Activated CD4-positive, alpha-beta memory T cell treated with anti-CD3 and anti-CD28 coated beads for 36 hours (primary cell): Measurements from ENCODE around the gene TICRR. TPM values are rescaled to one million over a fixed set of nuclear protein-coding genes. Genes with fewer than 3 reads are reported as not detected.

Experiments used
- CTCF ChIA-PET: fragments of 350-600 bp; sonication (Branson Sonifier 250); formaldehyde crosslinking; loops from one replicate; lab custom pipeline; 2021; ENCODE audit warnings: antibody characterized with exemption, inconsistent platforms; lab: Charles Lee
- POLR2A ChIA-PET: fragments of 350-600 bp; sonication (Branson Sonifier 250); formaldehyde crosslinking; loops from one replicate; lab custom pipeline; 2021; ENCODE audit warnings: antibody characterized with exemption; lab: Charles Lee
- DNase-seq: peaks from one replicate; pipeline ENCODE4 v3.0.0-alpha.2; 2020
- H3K27ac Mint-ChIP-seq: one replicate; pipeline ENCODE4 v1.8.0; 2021; ENCODE audit warnings: mixed read lengths
- H3K27me3 Mint-ChIP-seq: one replicate; pipeline ENCODE4 v1.8.0; 2021; ENCODE audit warnings: mixed read lengths
- H3K36me3 Mint-ChIP-seq: one replicate; pipeline ENCODE4 v1.8.0; 2021; ENCODE audit warnings: mixed read lengths
- H3K4me1 Mint-ChIP-seq: one replicate; pipeline ENCODE4 v1.8.0; 2021; ENCODE audit warnings: low read depth, mixed read lengths
- H3K4me3 Mint-ChIP-seq: one replicate; pipeline ENCODE4 v1.8.0; 2021; ENCODE audit warnings: mild to moderate bottlenecking, mixed read lengths
- H3K9me3 Mint-ChIP-seq: one replicate; pipeline ENCODE4 v1.8.0; 2021; ENCODE audit warnings: mixed read lengths
- intact Hi-C: fragments of 100-400 bp; cut with micrococcal nuclease; formaldehyde crosslinking; loops from one replicate; pipeline ENCODE4 v1.15.1; 2023
- total RNA-seq, 2 experiments: library from RNA; stranded (reverse); gene quantifications; one replicate each; pipeline ENCODE4 v1.2.3, GENCODE V29; 2021

TICRR gene
- total RNA-seq, 2 experiments from 2014 or later, result 16.8 to 18.0 TPM

GRCh38 chr15:89632563-89633430 is 57.5 kb downstream of the TICRR start:
- Mint-ChIP-seq H3K9me3 (no peaks in the 10 kb centered on the region), H3K27me3 (no peaks in the 10 kb centered on the region), H3K4me1 (no peaks in the 10 kb centered on the region), H3K4me3 (no peak overlapping the region), H3K27ac (no peak overlapping the region), H3K36me3 (peaks cover 13% of the 10 kb centered on the region)
- DNase-seq, result no peak
- CTCF ChIA-PET, result no interaction called here
- POLR2A ChIA-PET, result no interaction called here
- intact Hi-C loops, result no loop called here

GRCh38 chr15:89633585-89633984 is 58.3 kb downstream of the TICRR start:
- Mint-ChIP-seq H3K4me1 (no peaks in the 10 kb centered on the region), H3K36me3 (peaks cover 11% of the 10 kb centered on the region), H3K9me3 (no peaks in the 10 kb centered on the region), H3K4me3 (no peak overlapping the region), H3K27ac (no peak overlapping the region), H3K27me3 (no peaks in the 10 kb centered on the region)
- ChIA-PET CTCF (no interaction called here), POLR2A (no interaction called here)
- intact Hi-C loops, result no loop called here
- no peak for DNase-seq

- CTCF ChIA-PET, result no interaction called here
- POLR2A ChIA-PET, result no interaction called here
- H3K27me3 Mint-ChIP-seq, result no peaks in the 10 kb centered on the region
- DNase-seq, result no peak
- no peaks in the 10 kb centered on the region for H3K9me3 Mint-ChIP-seq
- no peak overlapping the region for H3K27ac Mint-ChIP-seq
- H3K4me1 Mint-ChIP-seq, result no peaks in the 10 kb centered on the region
- no peak overlapping the region for H3K4me3 Mint-ChIP-seq
- intact Hi-C loops, result no loop called here
- no peaks in the 10 kb centered on the region for H3K36me3 Mint-ChIP-seq
Measured at GRCh38 chr15:89640245-89640644, 65.0 kb downstream of the TICRR start.

GRCh38 chr15:89641053-89641452 is 65.8 kb downstream of the TICRR start:
- H3K36me3 Mint-ChIP-seq, result no peaks in the 10 kb centered on the region
- H3K27me3 Mint-ChIP-seq, result no peaks in the 10 kb centered on the region
- POLR2A ChIA-PET, result no interaction called here
- H3K27ac Mint-ChIP-seq, result no peak overlapping the region
- H3K9me3 Mint-ChIP-seq, result no peaks in the 10 kb centered on the region
- intact Hi-C loops, result no loop called here
- H3K4me3 Mint-ChIP-seq, result no peak overlapping the region
- CTCF ChIA-PET, result interaction anchor here (0.5 kb wide), 1 partner anchor 147 kb away, joined by 3 read pairs; no protein-coding TSS in a partner anchor
- H3K4me1 Mint-ChIP-seq, result no peaks in the 10 kb centered on the region
- no peak for DNase-seq

GRCh38 chr15:89642106-89642505 is 66.8 kb downstream of the TICRR start:
- no peaks in the 10 kb centered on the region for H3K9me3 Mint-ChIP-seq
- H3K4me1 Mint-ChIP-seq, result no peaks in the 10 kb centered on the region
- H3K27me3 Mint-ChIP-seq, result peaks cover 2% of the 10 kb centered on the region
- H3K36me3 Mint-ChIP-seq, result no peaks in the 10 kb centered on the region
- no peak overlapping the region for H3K4me3 Mint-ChIP-seq
- intact Hi-C loops, result no loop called here
- DNase-seq, result no peak
- no peak overlapping the region for H3K27ac Mint-ChIP-seq
- ChIA-PET POLR2A (no interaction called here), CTCF (no interaction called here)

- Mint-ChIP-seq H3K27me3 (peaks cover 4% of the 10 kb centered on the region), H3K27ac (no peak overlapping the region), H3K9me3 (no peaks in the 10 kb centered on the region), H3K4me1 (no peaks in the 10 kb centered on the region), H3K36me3 (no peaks in the 10 kb centered on the region), H3K4me3 (no peak overlapping the region)
- intact Hi-C loops, result no loop called here
- ChIA-PET CTCF (interaction anchor here (1.1 kb wide), 1 partner anchor 28 kb away, joined by 3 read pairs; no protein-coding TSS in a partner anchor), POLR2A (no interaction called here)
- DNase-seq, result no peak
Measured at GRCh38 chr15:89645680-89646079, 70.4 kb downstream of the TICRR start.

- Mint-ChIP-seq H3K4me1 (no peaks in the 10 kb centered on the region), H3K27ac (no peak overlapping the region), H3K4me3 (no peak overlapping the region), H3K9me3 (no peaks in the 10 kb centered on the region), H3K36me3 (no peaks in the 10 kb centered on the region), H3K27me3 (peaks cover 4% of the 10 kb centered on the region)
- intact Hi-C loops, result no loop called here
- no peak for DNase-seq
- ChIA-PET CTCF (interaction anchor here (0.6 to 1.3 kb wide), 4 partner anchors 11 to 691 kb away, joined by 3 read pairs; no protein-coding TSS in a partner anchor), POLR2A (no interaction called here)
Measured at GRCh38 chr15:89646416-89647141, 71.3 kb downstream of the TICRR start.

- ChIA-PET CTCF (interaction anchor here (0.9 to 1.3 kb wide), 3 partner anchors 14 to 26 kb away, joined by 3 read pairs; no protein-coding TSS in a partner anchor), POLR2A (no interaction called here)
- intact Hi-C loops, result no loop called here
- Mint-ChIP-seq H3K4me1 (no peaks in the 10 kb centered on the region), H3K27me3 (peaks cover 7% of the 10 kb centered on the region), H3K27ac (no peak overlapping the region), H3K9me3 (no peaks in the 10 kb centered on the region), H3K4me3 (no peak overlapping the region), H3K36me3 (no peaks in the 10 kb centered on the region)
- DNase-seq, result peak; percentile 76
Measured at GRCh38 chr15:89647191-89647851, 72.1 kb downstream of the TICRR start.

GRCh38 chr15:89648106-89649012 is 73.1 kb downstream of the TICRR start:
- DNase-seq, result no peak
- Mint-ChIP-seq H3K4me1 (no peaks in the 10 kb centered on the region), H3K36me3 (no peaks in the 10 kb centered on the region), H3K27me3 (peaks cover 13% of the 10 kb centered on the region), H3K4me3 (no peak overlapping the region), H3K9me3 (no peaks in the 10 kb centered on the region), H3K27ac (no peak overlapping the region)
- intact Hi-C loops, result no loop called here
- CTCF ChIA-PET, result interaction anchor here (0.9 kb wide), 1 partner anchor 13 kb away, joined by 3 read pairs; no protein-coding TSS in a partner anchor
- POLR2A ChIA-PET, result no interaction called here

- peaks cover 18% of the 10 kb centered on the region for H3K27me3 Mint-ChIP-seq
- POLR2A ChIA-PET, result no interaction called here
- H3K36me3 Mint-ChIP-seq, result no peaks in the 10 kb centered on the region
- H3K4me3 Mint-ChIP-seq, result no peak overlapping the region
- H3K9me3 Mint-ChIP-seq, result no peaks in the 10 kb centered on the region
- intact Hi-C loops, result no loop called here
- no peaks in the 10 kb centered on the region for H3K4me1 Mint-ChIP-seq
- CTCF ChIA-PET, result no interaction called here
- H3K27ac Mint-ChIP-seq, result no peak overlapping the region
- no peak for DNase-seq
Measured at GRCh38 chr15:89649013-89649625, 73.8 kb downstream of the TICRR start.

- intact Hi-C loops, result no loop called here
- Mint-ChIP-seq H3K9me3 (no peaks in the 10 kb centered on the region), H3K36me3 (no peaks in the 10 kb centered on the region), H3K4me3 (no peak overlapping the region), H3K27ac (no peak overlapping the region), H3K4me1 (peaks cover 5% of the 10 kb centered on the region), H3K27me3 (peaks cover 24% of the 10 kb centered on the region)
- DNase-seq, result no peak
- CTCF ChIA-PET, result no interaction called here
- POLR2A ChIA-PET, result no interaction called here
Measured at GRCh38 chr15:89649716-89650115, 74.4 kb downstream of the TICRR start.
